ENCODE data around the gene RYR3.

The RYR3 gene

GRCh38 chr15:33729653-33730052 lies 418.9 kb downstream of the RYR3 start:
- DNase-seq, result no peak

- no peak for DNase-seq
Observed at GRCh38 chr15:33730815-33731214, 420.0 kb downstream of the RYR3 start.

GRCh38 chr15:33735143-33735542 lies 424.4 kb downstream of the RYR3 start:
- DNase-seq, result no peak

- DNase-seq, result no peak
Observed at GRCh38 chr15:33735637-33736247, 425.0 kb downstream of the RYR3 start.

GRCh38 chr15:33737687-33738601 lies 427.2 kb downstream of the RYR3 start:
- peak in 1 of 2 experiments; percentile 9 for DNase-seq

- no peak for DNase-seq
Observed at GRCh38 chr15:33738941-33739664, 428.3 kb downstream of the RYR3 start.

GRCh38 chr15:33742306-33742705 lies 431.5 kb downstream of the RYR3 start:
- no peak for DNase-seq

- DNase-seq, result no peak
Observed at GRCh38 chr15:33742800-33743199, 432.0 kb downstream of the RYR3 start.

GRCh38 chr15:33746203-33746602 lies 435.4 kb downstream of the RYR3 start:
- DNase-seq, result no peak

GRCh38 chr15:33753012-33753411 lies 442.2 kb downstream of the RYR3 start:
- DNase-seq, result no peak

- DNase-seq, result no peak
Observed at GRCh38 chr15:33754242-33754641, 443.5 kb downstream of the RYR3 start.

- DNase-seq, result no peak
Observed at GRCh38 chr15:33756961-33757360, 446.2 kb downstream of the RYR3 start.

GRCh38 chr15:33757516-33758232 lies 446.9 kb downstream of the RYR3 start:
- DNase-seq, result no peak

- DNase-seq, result no peak
Observed at GRCh38 chr15:33766389-33766788, 455.6 kb downstream of the RYR3 start.

- no peak for DNase-seq
Observed at GRCh38 chr15:33768670-33769190, 458.0 kb downstream of the RYR3 start.

- DNase-seq, result no peak
Observed at GRCh38 chr15:33773969-33774368, 463.2 kb downstream of the RYR3 start.

GRCh38 chr15:33778852-33779251 lies 468.1 kb downstream of the RYR3 start:
- no peak for DNase-seq

GRCh38 chr15:33780011-33780768 lies 469.4 kb downstream of the RYR3 start:
- no peak for DNase-seq

GRCh38 chr15:33782966-33783365 lies 472.2 kb downstream of the RYR3 start:
- DNase-seq, result no peak

- DNase-seq, result no peak
Observed at GRCh38 chr15:33785366-33785765, 474.6 kb downstream of the RYR3 start.

- no peak for DNase-seq
Observed at GRCh38 chr15:33788906-33789540, 478.3 kb downstream of the RYR3 start.

All from stimulated activated CD4-positive, alpha-beta T cell treated with anti-CD3 and anti-CD28 coated beads, Interleukin-4, amount 100 ng/mL, for 4 hours (primary cell).